NCI-H526 (cell line): ENCODE results near the gene ATN1.
A peak's percentile ranks its signal among the peaks of the same experiment; 100 is the strongest.

Experiments used
- DNase-seq, 2 experiments: peaks; one replicate each; lab custom pipeline; 2025; lab: John Stamatoyannopoulos, UW

ATN1 gene

GRCh38 chr12:6925540-6926279 is 2.0 kb upstream of the ATN1 start:
- peak in 1 of 2 experiments; percentile 32 for DNase-seq

- no peak for DNase-seq
Measured at GRCh38 chr12:6928022-6928702, 403 bp downstream of the ATN1 start.

- peak in 1 of 2 experiments; percentile 29 for DNase-seq
Measured at GRCh38 chr12:6928703-6929407, 1.1 kb downstream of the ATN1 start.

- DNase-seq: no peak
Measured at GRCh38 chr12:6929466-6930452, 2.0 kb downstream of the ATN1 start.

- DNase-seq: no peak
Measured at GRCh38 chr12:6932766-6933165, 5.0 kb downstream of the ATN1 start.

GRCh38 chr12:6934110-6934509 is 6.4 kb downstream of the ATN1 start:
- no peak for DNase-seq

GRCh38 chr12:6935371-6936193 is 7.8 kb downstream of the ATN1 start:
- DNase-seq: no peak

- DNase-seq: no peak
Measured at GRCh38 chr12:6936194-6936635, 8.5 kb downstream of the ATN1 start.

GRCh38 chr12:6936636-6937480 is 9.1 kb downstream of the ATN1 start:
- peak in 1 of 2 experiments; percentile 66 for DNase-seq

- DNase-seq: peak; percentile 91 to 98
Measured at GRCh38 chr12:6937481-6938352, 10.0 kb downstream of the ATN1 start.

GRCh38 chr12:6938353-6939190 is 10.8 kb downstream of the ATN1 start:
- no peak for DNase-seq

- no peak for DNase-seq
Measured at GRCh38 chr12:6939191-6939540, 11.4 kb downstream of the ATN1 start.

GRCh38 chr12:6941267-6941666 is 13.5 kb downstream of the ATN1 start:
- DNase-seq: no peak

- DNase-seq: no peak
Measured at GRCh38 chr12:6941782-6942181, 14.0 kb downstream of the ATN1 start.

GRCh38 chr12:6942331-6942665 is 14.5 kb downstream of the ATN1 start:
- no peak for DNase-seq

- DNase-seq: peak; percentile 93 to 95
Measured at GRCh38 chr12:6943389-6943721, 15.6 kb downstream of the ATN1 start.

- peak; percentile 96 to 98 for DNase-seq
Measured at GRCh38 chr12:6943722-6944380, 16.1 kb downstream of the ATN1 start, which contains the start of the genes C12orf57 and RNU7-1. C12orf57 (plus strand) TSS chr12:6944022; CDS start chr12:6944122, 100 bp downstream. RNU7-1 (plus strand) TSS chr12:6943816.
